Neural crest cell (in vitro differentiated cells): ENCODE data around the gene MGAT4D. TPM values are rescaled to one million over a fixed set of nuclear protein-coding genes. Genes with fewer than 3 reads are reported as not detected.
"Not testable (repeated sequence)": the region's sequence is repeated elsewhere in the genome, so short reads cannot be mapped to it uniquely, and the experiment has no call there.

ENCODE experiments used
- DNase-seq: peaks from one replicate; pipeline ENCODE4 v3.0.0; 2021; ENCODE audit warnings: low read depth, mixed read lengths, low spot score
- H3K27ac Mint-ChIP-seq: one replicate; pipeline ENCODE4 v1.8.0; 2021; ENCODE audit warnings: mild to moderate bottlenecking, mixed read lengths; ENCODE audit not compliant: unreplicated experiment
- H3K27me3 Mint-ChIP-seq: 2 replicates; pipeline ENCODE4 v1.8.0; 2021; ENCODE audit warnings: low read depth, mild to moderate bottlenecking, mixed read lengths
- H3K36me3 Mint-ChIP-seq: 2 replicates; pipeline ENCODE4 v1.8.0; 2021; ENCODE audit warnings: low read depth, mild to moderate bottlenecking, mixed read lengths
- H3K4me1 Mint-ChIP-seq: 2 replicates; pipeline ENCODE4 v1.8.0; 2021; ENCODE audit warnings: mixed read lengths
- H3K4me3 Mint-ChIP-seq: one replicate; pipeline ENCODE4 v1.8.0; 2021; ENCODE audit warnings: mild to moderate bottlenecking, mixed read lengths
- H3K9me3 Mint-ChIP-seq: 2 replicates; pipeline ENCODE4 v1.8.0; 2021; ENCODE audit warnings: mixed read lengths
- total RNA-seq: library from RNA; stranded (reverse); gene quantifications from 2 replicates; pipeline ENCODE4 v1.2.1, GENCODE V29; 2021
- TF ChIP-seq, protein P1 (sequence below): fragments of 200-600 bp; sonication (generic); conservative IDR thresholded peaks from 2 replicates; pipeline ENCODE4 v1.5.0; 2021; ENCODE audit warnings: antibody characterized with exemption, mild to moderate bottlenecking

Gene MGAT4D
- total RNA-seq, 1 donor from 2014 or later: not detected

GRCh38 chr4:140463182-140463581 is 34.9 kb downstream of the MGAT4D start:
- Mint-ChIP-seq H3K27ac (no peak overlapping the region), H3K4me1 (no peaks in the 10 kb centered on the region), H3K36me3 (no peaks in the 10 kb centered on the region), H3K27me3 (peaks cover 11% of the 10 kb centered on the region), H3K4me3 (no peak overlapping the region), H3K9me3 (no peaks in the 10 kb centered on the region)
- no peak for DNase-seq
- TF ChIP-seq, protein P1, sequence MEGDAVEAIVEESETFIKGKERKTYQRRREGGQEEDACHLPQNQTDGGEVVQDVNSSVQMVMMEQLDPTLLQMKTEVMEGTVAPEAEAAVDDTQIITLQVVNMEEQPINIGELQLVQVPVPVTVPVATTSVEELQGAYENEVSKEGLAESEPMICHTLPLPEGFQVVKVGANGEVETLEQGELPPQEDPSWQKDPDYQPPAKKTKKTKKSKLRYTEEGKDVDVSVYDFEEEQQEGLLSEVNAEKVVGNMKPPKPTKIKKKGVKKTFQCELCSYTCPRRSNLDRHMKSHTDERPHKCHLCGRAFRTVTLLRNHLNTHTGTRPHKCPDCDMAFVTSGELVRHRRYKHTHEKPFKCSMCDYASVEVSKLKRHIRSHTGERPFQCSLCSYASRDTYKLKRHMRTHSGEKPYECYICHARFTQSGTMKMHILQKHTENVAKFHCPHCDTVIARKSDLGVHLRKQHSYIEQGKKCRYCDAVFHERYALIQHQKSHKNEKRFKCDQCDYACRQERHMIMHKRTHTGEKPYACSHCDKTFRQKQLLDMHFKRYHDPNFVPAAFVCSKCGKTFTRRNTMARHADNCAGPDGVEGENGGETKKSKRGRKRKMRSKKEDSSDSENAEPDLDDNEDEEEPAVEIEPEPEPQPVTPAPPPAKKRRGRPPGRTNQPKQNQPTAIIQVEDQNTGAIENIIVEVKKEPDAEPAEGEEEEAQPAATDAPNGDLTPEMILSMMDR: no peak

GRCh38 chr4:140450352-140450751 is 47.7 kb downstream of the MGAT4D start:
- peaks cover 13% of the 10 kb centered on the region for H3K27me3 Mint-ChIP-seq
- no peaks in the 10 kb centered on the region for H3K36me3 Mint-ChIP-seq
- TF ChIP-seq, protein P1: no peak
- DNase-seq: no peak
- H3K27ac Mint-ChIP-seq: no peak overlapping the region
- H3K9me3 Mint-ChIP-seq: peaks cover 2% of the 10 kb centered on the region
- no peaks in the 10 kb centered on the region for H3K4me1 Mint-ChIP-seq
- no peak overlapping the region for H3K4me3 Mint-ChIP-seq

- no peaks in the 10 kb centered on the region for H3K4me1 Mint-ChIP-seq
- H3K36me3 Mint-ChIP-seq: no peaks in the 10 kb centered on the region
Observed at GRCh38 chr4:140448830-140449229, 49.3 kb downstream of the MGAT4D start.

GRCh38 chr4:140448162-140448561 is 49.9 kb downstream of the MGAT4D start:
- peaks cover 2% of the 10 kb centered on the region for H3K9me3 Mint-ChIP-seq
- TF ChIP-seq, protein P1: no peak
- H3K4me1 Mint-ChIP-seq: no peaks in the 10 kb centered on the region
- H3K36me3 Mint-ChIP-seq: no peaks in the 10 kb centered on the region
- no peak overlapping the region for H3K27ac Mint-ChIP-seq
- no peak overlapping the region for H3K4me3 Mint-ChIP-seq
- DNase-seq: no peak
- peaks cover 3% of the 10 kb centered on the region for H3K27me3 Mint-ChIP-seq

More at GRCh38 chr4:140448830-140449229, 49.3 kb downstream of the MGAT4D start:
- Mint-ChIP-seq H3K9me3 (peaks cover 2% of the 10 kb centered on the region), H3K27me3 (peaks cover 6% of the 10 kb centered on the region), H3K4me3 (no peak overlapping the region), H3K27ac (no peak overlapping the region)
- TF ChIP-seq, protein P1: no peak
- DNase-seq: no peak

- H3K27me3 Mint-ChIP-seq, DNase-seq, H3K27ac Mint-ChIP-seq, H3K4me3 Mint-ChIP-seq, H3K4me1 Mint-ChIP-seq, H3K9me3 Mint-ChIP-seq, H3K36me3 Mint-ChIP-seq: not testable (repeated sequence)
Observed at GRCh38 chr4:140444347-140444746, 53.7 kb downstream of the MGAT4D start.

GRCh38 chr4:140439644-140440142 is 58.4 kb downstream of the MGAT4D start:
- H3K9me3 Mint-ChIP-seq: no peaks in the 10 kb centered on the region
- H3K27me3 Mint-ChIP-seq: peaks cover 6% of the 10 kb centered on the region
- H3K36me3 Mint-ChIP-seq: no peaks in the 10 kb centered on the region
- TF ChIP-seq, protein P1: no peak
- no peak overlapping the region for H3K4me3 Mint-ChIP-seq
- H3K27ac Mint-ChIP-seq: no peak overlapping the region
- no peak for DNase-seq
- no peaks in the 10 kb centered on the region for H3K4me1 Mint-ChIP-seq
